Type B pancreatic cell (in vitro differentiated cells): Measurements from ENCODE around the gene PVRIG. TPM values are rescaled to one million over a fixed set of nuclear protein-coding genes. Genes with fewer than 3 reads are reported as not detected.
"Not testable (repeated sequence)": the region's sequence is repeated elsewhere in the genome, so short reads cannot be mapped to it uniquely, and the experiment has no call there.

Experiments used
- DNase-seq: peaks from one replicate; pipeline ENCODE4 v3.0.0; 2021; ENCODE audit warnings: mixed read lengths; ENCODE audit not compliant: unreplicated experiment; ENCODE audit errors: extremely low spot score
- H3K27ac Mint-ChIP-seq: 2 replicates; pipeline ENCODE4 v1.8.0; 2021; ENCODE audit warnings: mild to moderate bottlenecking, mixed read lengths
- H3K27me3 Mint-ChIP-seq: 2 replicates; pipeline ENCODE4 v1.8.0; 2021; ENCODE audit warnings: mixed read lengths
- H3K36me3 Mint-ChIP-seq: 2 replicates; pipeline ENCODE4 v1.8.0; 2021; ENCODE audit warnings: mixed read lengths
- H3K4me1 Mint-ChIP-seq: one replicate; pipeline ENCODE4 v1.8.0; 2021; ENCODE audit warnings: mixed read lengths; ENCODE audit not compliant: unreplicated experiment
- H3K4me3 Mint-ChIP-seq: 2 replicates; pipeline ENCODE4 v1.8.0; 2021; ENCODE audit warnings: mild to moderate bottlenecking, mixed read lengths
- H3K9me3 Mint-ChIP-seq: 2 replicates; pipeline ENCODE4 v1.8.0; 2021; ENCODE audit warnings: mixed read lengths
- CTCF ChIP-seq: fragments of 200-600 bp; sonication (generic); conservative IDR thresholded peaks from 2 replicates; pipeline ENCODE4 v1.5.0; 2021; ENCODE audit warnings: antibody characterized with exemption, mild to moderate bottlenecking
- total RNA-seq: library from RNA; stranded (reverse); gene quantifications from 2 replicates; pipeline ENCODE4 v1.2.1, GENCODE V29; 2021; ENCODE audit warnings: low replicate concordance

The PVRIG gene
- total RNA-seq, 1 donor from 2014 or later, result not detected

- H3K27ac Mint-ChIP-seq, result peak overlapping the region; percentile 97
- H3K9me3 Mint-ChIP-seq, result no peaks in the 10 kb centered on the region
- peak; percentile 51 for TF ChIP-seq CTCF
- peak overlapping the region; percentile 59 for H3K4me3 Mint-ChIP-seq
- peak; percentile 83 for DNase-seq
- H3K27me3 Mint-ChIP-seq, result no peaks in the 10 kb centered on the region
- H3K36me3 Mint-ChIP-seq, result peaks cover 9% of the 10 kb centered on the region
- H3K4me1 Mint-ChIP-seq, result peaks cover 47% of the 10 kb centered on the region
Observed at GRCh38 chr7:100247152-100247757, 27.5 kb downstream of the PVRIG start.

GRCh38 chr7:100248483-100248882 lies 28.7 kb downstream of the PVRIG start:
- peak overlapping the region; percentile 97 for H3K27ac Mint-ChIP-seq

GRCh38 chr7:100257017-100257416 lies 37.3 kb downstream of the PVRIG start:
- no peaks in the 10 kb centered on the region for H3K4me1 Mint-ChIP-seq
- no peak for TF ChIP-seq CTCF
- no peaks in the 10 kb centered on the region for H3K9me3 Mint-ChIP-seq
- peaks cover 2% of the 10 kb centered on the region for H3K36me3 Mint-ChIP-seq
- H3K27me3 Mint-ChIP-seq, result no peaks in the 10 kb centered on the region
- no peak overlapping the region for H3K27ac Mint-ChIP-seq
- no peak overlapping the region for H3K4me3 Mint-ChIP-seq
- DNase-seq, result no peak

More at GRCh38 chr7:100248483-100248882, 28.7 kb downstream of the PVRIG start:
- no peak for DNase-seq
- Mint-ChIP-seq H3K4me3 (peak overlapping the region; percentile 47), H3K9me3 (no peaks in the 10 kb centered on the region), H3K4me1 (peaks cover 38% of the 10 kb centered on the region), H3K27me3 (no peaks in the 10 kb centered on the region), H3K36me3 (peaks cover 9% of the 10 kb centered on the region)
- TF ChIP-seq CTCF, result no peak

- not testable (repeated sequence) for H3K4me1 Mint-ChIP-seq, H3K9me3 Mint-ChIP-seq, H3K27ac Mint-ChIP-seq, H3K27me3 Mint-ChIP-seq, H3K4me3 Mint-ChIP-seq, DNase-seq
- H3K36me3 Mint-ChIP-seq, result peaks cover 14% of the 10 kb centered on the region
Observed at GRCh38 chr7:100259984-100260383, 40.2 kb downstream of the PVRIG start.

- H3K9me3 Mint-ChIP-seq, H3K4me3 Mint-ChIP-seq, DNase-seq, H3K27me3 Mint-ChIP-seq, H3K27ac Mint-ChIP-seq: not testable (repeated sequence)
- peaks cover 17% of the 10 kb centered on the region for H3K36me3 Mint-ChIP-seq
- H3K4me1 Mint-ChIP-seq, result peaks cover 24% of the 10 kb centered on the region
Observed at GRCh38 chr7:100262896-100263295, 43.1 kb downstream of the PVRIG start.

GRCh38 chr7:100264223-100264622 lies 44.5 kb downstream of the PVRIG start:
- H3K27me3 Mint-ChIP-seq, DNase-seq, H3K4me3 Mint-ChIP-seq, H3K9me3 Mint-ChIP-seq: not testable (repeated sequence)
- Mint-ChIP-seq H3K36me3 (peaks cover 17% of the 10 kb centered on the region), H3K4me1 (peaks cover 28% of the 10 kb centered on the region), H3K27ac (peak overlapping the region; percentile 97)

- Mint-ChIP-seq H3K4me1 (peaks cover 28% of the 10 kb centered on the region), H3K27ac (peak overlapping the region; percentile 97), H3K36me3 (peaks cover 17% of the 10 kb centered on the region), H3K4me3 (peak overlapping the region; percentile 66)
- H3K27me3 Mint-ChIP-seq, DNase-seq, H3K9me3 Mint-ChIP-seq: not testable (repeated sequence)
Observed at GRCh38 chr7:100264669-100265165, 45.0 kb downstream of the PVRIG start.

GRCh38 chr7:100265851-100266250 lies 46.1 kb downstream of the PVRIG start:
- DNase-seq, H3K9me3 Mint-ChIP-seq, H3K27me3 Mint-ChIP-seq: not testable (repeated sequence)
- Mint-ChIP-seq H3K27ac (peak overlapping the region; percentile 87), H3K4me1 (peaks cover 33% of the 10 kb centered on the region), H3K4me3 (peak overlapping the region; percentile 49), H3K36me3 (peaks cover 17% of the 10 kb centered on the region)
